Endothelial cell of umbilical vein (primary cell): ENCODE results near the gene CNR2. TPM values are rescaled to one million over a fixed set of nuclear protein-coding genes. Genes with fewer than 3 reads are reported as not detected.

Source experiments
- BruUV-seq: library from RNA; stranded (reverse); fragments of 400-500 nt; replicated peaks from 2 replicates; lab custom pipeline; 2021; lab: Mats Ljungman, UMichigan
- CTCF ChIA-PET: fragments of 300-600, 350-600 bp; sonication (Branson Sonifier 250); formaldehyde crosslinking; loops from one replicate; lab custom pipeline; 2021; ENCODE audit warnings: antibody characterized with exemption, inconsistent platforms; lab: Charles Lee
- POLR2A ChIA-PET: fragments of 300-600, 350-600 bp; sonication (Branson Sonifier 250); formaldehyde crosslinking; loops from one replicate; lab custom pipeline; 2021; ENCODE audit warnings: antibody characterized with exemption, inconsistent platforms; lab: Charles Lee
- DNase-seq: peaks from one replicate; pipeline ENCODE4 v3.0.0-alpha.2; 2011; ENCODE audit warnings: low read depth, low spot score
- FAIRE-seq: peaks from 2 replicates; lab custom pipeline; 2011; peaks lifted over from hg19 to GRCh38; lab: Jason Lieb, UNC
- H2AFZ ChIP-seq: 2 replicates; pipeline ENCODE4 v1.6.0; 2012; ENCODE audit warnings: low read depth, low read length, control low read depth, inconsistent platforms
- H3K27ac ChIP-seq: 2 replicates; pipeline ENCODE4 v1.5.1; 2011; ENCODE audit warnings: low read depth, mild to moderate bottlenecking, control low read depth, low read length, moderate library complexity; ENCODE audit not compliant: insufficient read depth
- H3K27me3 ChIP-seq, 2 experiments: 2 replicates each; pipeline versions ENCODE4 v1.6.0 to v1.6.1; 2011; ENCODE audit warnings: low read length in 2 of 2, mixed read lengths in 1 of 2; ENCODE audit not compliant: control insufficient read depth in 2 of 2, insufficient read depth in 2 of 2
- H3K36me3 ChIP-seq, 2 experiments: 2 replicates in 1 of 2; 3 replicates in 1 of 2; pipeline ENCODE4 v1.5.1; 2011; ENCODE audit warnings: low read length in 2 of 2, mild to moderate bottlenecking in 1 of 2, moderate library complexity in 1 of 2; ENCODE audit not compliant: control insufficient read depth in 2 of 2, insufficient read depth in 2 of 2; ENCODE audit errors: extremely low read depth in 1 of 2
- H3K4me1 ChIP-seq: 3 replicates; pipeline ENCODE4 v1.5.1; 2011; ENCODE audit warnings: mild to moderate bottlenecking, low read length; ENCODE audit not compliant: control insufficient read depth, insufficient read depth; ENCODE audit errors: extremely low read depth
- H3K4me2 ChIP-seq: 2 replicates; pipeline ENCODE4 v1.6.1; 2011; ENCODE audit warnings: low read length, control low read depth, mixed read lengths; ENCODE audit not compliant: insufficient read depth
- H3K4me3 ChIP-seq, 3 experiments: fragments of 200-600 bp in 1 of 3; sonication (generic), shearing (Covaris generic) in 1 of 3; replicated peaks in 1 of 3; 2 replicates each; pipeline ENCODE4 v1.5.1; 2011 to 2016; ENCODE audit warnings: control low read depth in 3 of 3, low read length in 3 of 3, mild to moderate bottlenecking in 2 of 3, inconsistent platforms in 1 of 3, low read depth in 1 of 3, moderate library complexity in 1 of 3; ENCODE audit not compliant: insufficient read depth in 1 of 3
- H3K79me2 ChIP-seq: 2 replicates; pipeline ENCODE4 v1.6.0; 2012; ENCODE audit warnings: low read length, inconsistent platforms; ENCODE audit not compliant: control insufficient read depth, insufficient read depth
- H3K9ac ChIP-seq: replicated peaks from 2 replicates; pipeline ENCODE3; 2011; ENCODE audit warnings: low read length, control low read depth; ENCODE audit not compliant: insufficient read depth; ENCODE audit errors: extremely low read depth
- H3K9me1 ChIP-seq: replicated peaks from 3 replicates; pipeline ENCODE4 v1.6.0; 2011; ENCODE audit warnings: mild to moderate bottlenecking, low read length; ENCODE audit not compliant: control insufficient read depth, insufficient read depth; ENCODE audit errors: extremely low read depth
- H3K9me3 ChIP-seq: replicated peaks from 2 replicates; pipeline ENCODE4 v1.5.1; 2012; ENCODE audit warnings: low read length, inconsistent platforms; ENCODE audit not compliant: control insufficient read depth, insufficient read depth
- H4K20me1 ChIP-seq: replicated peaks from 2 replicates; pipeline ENCODE3; 2011; ENCODE audit warnings: mild to moderate bottlenecking, low read length; ENCODE audit not compliant: control insufficient read depth, insufficient read depth; ENCODE audit errors: extremely low read depth
- EZH2 ChIP-seq: IDR thresholded peaks from 2 replicates; pipeline ENCODE4 v1.6.1; 2012; ENCODE audit warnings: borderline replicate concordance, low read depth, mild to moderate bottlenecking, moderate library complexity, low read length, inconsistent platforms; ENCODE audit not compliant: severe bottlenecking
- FOS ChIP-seq: IDR thresholded peaks from 2 replicates; pipeline ENCODE4 v1.6.1; 2011; ENCODE audit warnings: mild to moderate bottlenecking, low read length, moderate library complexity, borderline replicate concordance; ENCODE audit not compliant: insufficient read depth
- GATA2 ChIP-seq: IDR thresholded peaks from 2 replicates; pipeline ENCODE4 v1.7.0; 2011; ENCODE audit warnings: low read depth, mild to moderate bottlenecking, moderate library complexity, mixed read lengths, low read length; ENCODE audit not compliant: insufficient read length, insufficient read depth
- JUN ChIP-seq: IDR thresholded peaks from 2 replicates; pipeline ENCODE4 v1.6.1; 2011; ENCODE audit warnings: borderline replicate concordance, low read depth; ENCODE audit not compliant: insufficient read length, insufficient read depth
- MYC ChIP-seq: IDR thresholded peaks from one replicate; pipeline ENCODE4 v1.6.1; 2011; ENCODE audit warnings: mild to moderate bottlenecking, low read depth, low read length
- POLR2A ChIP-seq: IDR thresholded peaks from 2 replicates; pipeline ENCODE4 v1.6.1; 2012; ENCODE audit warnings: low read depth, mild to moderate bottlenecking, control low read depth, low read length
- POLR2AphosphoS5 ChIP-seq: IDR thresholded peaks from 2 replicates; pipeline ENCODE4 v1.6.1; 2012; ENCODE audit warnings: low read depth, mild to moderate bottlenecking, control low read depth, low read length, moderate library complexity; ENCODE audit not compliant: insufficient read depth
- dilution Hi-C: fragments of 300-500 bp; cut with MboI; formaldehyde crosslinking; loops from one replicate; pipeline ENCODE4 v1.15.0; 2019; ENCODE audit warnings: low sequenced_read_pairs; ENCODE audit not compliant: extremely low pct_ligation_motif_present
- intact Hi-C: fragments of 100-400 bp; cut with micrococcal nuclease; formaldehyde crosslinking; loops from one replicate; pipeline ENCODE4 v1.10.0; 2022
- polyA plus RNA-seq, 4 experiments: library from polyadenylated mRNA; depleted of rRNA in 3 of 4; stranded (reverse) in 3 of 4; unstranded in 1 of 4; fragments of >200 nt; gene quantifications; 2 replicates each; pipeline versions ENCODE4 v1.2.1 to v1.2.3, GENCODE V29; 2011 to 2012; ENCODE audit warnings: missing spikeins in 1 of 4
- total RNA-seq: library from RNA; stranded (reverse); gene quantifications from 2 replicates; pipeline ENCODE4 v1.2.3, GENCODE V29; 2021
- TF ChIP-seq, protein P1 (sequence below): IDR thresholded peaks from 2 replicates; pipeline ENCODE4 v1.6.1; 2011; ENCODE audit not compliant: insufficient read depth, insufficient read length
- TF ChIP-seq, protein P2 (sequence below), 2 donors: IDR thresholded peaks; 1 replicate in 1 of 2; 2 replicates in 1 of 2; pipeline ENCODE4 v1.5.1; 2011; ENCODE audit warnings: low read length in 2 of 2, mild to moderate bottlenecking in 2 of 2, moderate library complexity in 2 of 2, control low read depth in 1 of 2, inconsistent platforms in 1 of 2, low read depth in 1 of 2; ENCODE audit not compliant: insufficient read depth in 1 of 2; ENCODE audit errors: extremely low read depth in 1 of 2

CNR2 gene
- total and polyA plus RNA-seq, 2 donors (not counting 3 experiments of a cell fraction or from before 2014, with no cell fraction given) = not detected

- intact Hi-C loops = no loop called here
- no peak overlapping the region for H3K27ac ChIP-seq
- H3K9me3 ChIP-seq = no peaks in the 10 kb centered on the region
- dilution Hi-C loops = no loop called here
- peaks cover 1 to 8% of the 10 kb centered on the region in 2 experiments for H3K27me3 ChIP-seq
- no peaks in the 10 kb centered on the region for H3K4me1 ChIP-seq
- no peaks in the 10 kb centered on the region for H3K79me2 ChIP-seq
- no peaks in the 10 kb centered on the region for H4K20me1 ChIP-seq
- H3K4me2 ChIP-seq = no peak overlapping the region
- no peaks in the 10 kb centered on the region for H3K36me3 ChIP-seq
- H3K9ac ChIP-seq = no peak overlapping the region
- no peak overlapping the region for H2AFZ ChIP-seq
- TF ChIP-seq, protein P1, sequence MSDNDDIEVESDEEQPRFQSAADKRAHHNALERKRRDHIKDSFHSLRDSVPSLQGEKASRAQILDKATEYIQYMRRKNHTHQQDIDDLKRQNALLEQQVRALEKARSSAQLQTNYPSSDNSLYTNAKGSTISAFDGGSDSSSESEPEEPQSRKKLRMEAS = no peak
- TF ChIP-seq, protein P2, sequence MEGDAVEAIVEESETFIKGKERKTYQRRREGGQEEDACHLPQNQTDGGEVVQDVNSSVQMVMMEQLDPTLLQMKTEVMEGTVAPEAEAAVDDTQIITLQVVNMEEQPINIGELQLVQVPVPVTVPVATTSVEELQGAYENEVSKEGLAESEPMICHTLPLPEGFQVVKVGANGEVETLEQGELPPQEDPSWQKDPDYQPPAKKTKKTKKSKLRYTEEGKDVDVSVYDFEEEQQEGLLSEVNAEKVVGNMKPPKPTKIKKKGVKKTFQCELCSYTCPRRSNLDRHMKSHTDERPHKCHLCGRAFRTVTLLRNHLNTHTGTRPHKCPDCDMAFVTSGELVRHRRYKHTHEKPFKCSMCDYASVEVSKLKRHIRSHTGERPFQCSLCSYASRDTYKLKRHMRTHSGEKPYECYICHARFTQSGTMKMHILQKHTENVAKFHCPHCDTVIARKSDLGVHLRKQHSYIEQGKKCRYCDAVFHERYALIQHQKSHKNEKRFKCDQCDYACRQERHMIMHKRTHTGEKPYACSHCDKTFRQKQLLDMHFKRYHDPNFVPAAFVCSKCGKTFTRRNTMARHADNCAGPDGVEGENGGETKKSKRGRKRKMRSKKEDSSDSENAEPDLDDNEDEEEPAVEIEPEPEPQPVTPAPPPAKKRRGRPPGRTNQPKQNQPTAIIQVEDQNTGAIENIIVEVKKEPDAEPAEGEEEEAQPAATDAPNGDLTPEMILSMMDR (IDR thresholded peaks at IDR 0.05; ENCODE audit: extremely low read depth in 1 of 2, insufficient read depth in 1 of 2, low read depth in 1 of 2, low read length in 2 of 2) = no peak
- TF ChIP-seq JUN (no peak), MYC (no peak), EZH2 (no peak), GATA2 (no peak), POLR2AphosphoS5 (no peak), POLR2A (no peak), FOS (no peak)
- DNase-seq (no peak), FAIRE-seq (no peak)
- no peaks in the 10 kb centered on the region for H3K9me1 ChIP-seq
- H3K4me3 ChIP-seq = no peak overlapping the region
- BruUV-seq = no TSS peak
- POLR2A ChIA-PET = no interaction called here
- CTCF ChIA-PET = interaction anchor here (0.6 to 1.0 kb wide), 2 partner anchors 17 to 28 kb away, joined by 3 to 5 read pairs; no protein-coding TSS in a partner anchor
These were observed 11.4 kb upstream of the CNR2 start for GRCh38 chr1:23924601-23925000.
